Kidney (tissue), 14 donors: ENCODE results near the gene THSD4. TPM values are rescaled to one million over a fixed set of nuclear protein-coding genes. Genes with fewer than 3 reads are reported as not detected.

Source experiments
- DNase-seq, 5 donors: peaks; one replicate each; pipeline ENCODE4 v3.0.0-alpha.2; 2013 to 2020
- FAIRE-seq: peaks from 2 replicates; lab custom pipeline; 2012; peaks lifted over from hg19 to GRCh38; lab: Jason Lieb, UNC
- H3K27ac ChIP-seq, 2 donors: one replicate each; pipeline ENCODE4 v1.7.0; 2013; ENCODE audit warnings: low read depth in 2 of 2, low read length in 2 of 2, inconsistent platforms in 1 of 2
- H3K27me3 ChIP-seq: one replicate; pipeline ENCODE4 v1.7.1; 2013; ENCODE audit warnings: low read length, inconsistent platforms; ENCODE audit not compliant: control insufficient read depth, insufficient read depth
- H3K36me3 ChIP-seq, 3 donors: one replicate each; pipeline versions ENCODE4 v1.7.0 to v1.7.1; 2013; ENCODE audit warnings: low read length in 3 of 3, control low read depth in 1 of 3, inconsistent platforms in 1 of 3; ENCODE audit not compliant: insufficient read depth in 3 of 3, control insufficient read depth in 2 of 3
- H3K4me1 ChIP-seq, 3 donors: one replicate each; pipeline versions ENCODE4 v1.7.0 to v1.7.1; 2013; ENCODE audit warnings: low read length in 3 of 3, inconsistent platforms in 1 of 3, low read depth in 1 of 3; ENCODE audit not compliant: control insufficient read depth in 2 of 3, insufficient read depth in 2 of 3
- H3K4me3 ChIP-seq, 3 donors: one replicate each; pipeline versions ENCODE4 v1.7.0 to v1.8.1; 2013; ENCODE audit warnings: low read length in 3 of 3, control low read depth in 1 of 3, inconsistent platforms in 1 of 3
- H3K9ac ChIP-seq, 3 donors: one replicate each; pipeline versions ENCODE4 v1.7.0 to v1.7.1; 2013; ENCODE audit warnings: low read length in 3 of 3, control low read depth in 1 of 3, inconsistent platforms in 1 of 3
- H3K9me3 ChIP-seq, 3 donors: one replicate each; pipeline versions ENCODE4 v1.7.0 to v1.7.1; 2013; ENCODE audit warnings: low read length in 3 of 3, control low read depth in 1 of 3, inconsistent platforms in 1 of 3; ENCODE audit not compliant: control insufficient read depth in 2 of 3, insufficient read depth in 1 of 3
- intact Hi-C: fragments of 100-400 bp; cut with DNase I; formaldehyde crosslinking; loops from one replicate; pipeline ENCODE4 v1.11.1; 2022
- polyA plus RNA-seq: library from polyadenylated mRNA; stranded (reverse); fragments of 350-450 nt; fragmentation: Illumina TruSeq; extraction: RNeasy Lipid Tissue Mini Kit (QIAGEN cat#74804); gene quantifications from one replicate; pipeline ENCODE4 v1.2.3, GENCODE V29; 2014; ENCODE audit warnings: low read depth, low replicate concordance; ENCODE audit not compliant: insufficient read depth
- total RNA-seq: library from RNA; stranded (reverse); fragmentation: NEBNext Ultra II Directional; extraction: Animal tissue kit (Norgen Biotek cat#: 25700); gene quantifications from one replicate; pipeline ENCODE4 v1.2.1, GENCODE V29; 2021
- TF ChIP-seq, protein P1 (sequence below): IDR thresholded peaks from 3 replicates; pipeline ENCODE4 v1.5.1; 2012; ENCODE audit warnings: mild to moderate bottlenecking, moderate library complexity, borderline replicate concordance; ENCODE audit not compliant: insufficient read depth; ENCODE audit errors: extremely low read depth
- donor health status: control.
- donor health status: control.
- donor health status: control.
- donor health status: control.
- donor health status: control.
- donor health status: DM: yes; HTN: yes; CAD: no.
- donor health status: Normal renal cell carcinoma (clear cell type).

THSD4 gene
- total and polyA plus RNA-seq, 2 donors from 2014 or later, result 9.4 to 36.3 TPM

DNA sequence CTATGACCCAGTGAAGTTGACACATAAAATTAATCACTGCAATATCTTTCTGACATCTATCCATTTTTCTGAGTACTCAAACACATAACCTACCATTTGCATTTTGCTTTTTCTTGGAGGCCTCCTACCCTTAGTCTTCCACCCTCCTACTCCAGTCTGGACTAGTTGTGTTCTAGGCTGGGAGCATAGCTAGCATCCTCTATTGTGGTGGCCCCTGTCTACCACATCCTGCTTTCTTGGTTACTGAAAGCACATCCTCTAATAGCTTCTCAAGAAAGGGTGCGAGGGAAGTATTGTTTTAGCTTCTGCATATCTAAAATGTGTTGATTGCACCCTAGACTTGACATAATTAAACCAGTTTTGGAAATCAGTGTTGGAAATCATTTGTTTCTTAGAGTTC lies 176.5 kb downstream of the THSD4 start:
- no peak overlapping the region for H3K9ac ChIP-seq
- intact Hi-C loops, result no loop called here
- FAIRE-seq (no peak), DNase-seq (no peak)
- no peak overlapping the region for H3K4me3 ChIP-seq
- H3K27ac ChIP-seq, result no peak overlapping the region
- TF ChIP-seq, protein P1, sequence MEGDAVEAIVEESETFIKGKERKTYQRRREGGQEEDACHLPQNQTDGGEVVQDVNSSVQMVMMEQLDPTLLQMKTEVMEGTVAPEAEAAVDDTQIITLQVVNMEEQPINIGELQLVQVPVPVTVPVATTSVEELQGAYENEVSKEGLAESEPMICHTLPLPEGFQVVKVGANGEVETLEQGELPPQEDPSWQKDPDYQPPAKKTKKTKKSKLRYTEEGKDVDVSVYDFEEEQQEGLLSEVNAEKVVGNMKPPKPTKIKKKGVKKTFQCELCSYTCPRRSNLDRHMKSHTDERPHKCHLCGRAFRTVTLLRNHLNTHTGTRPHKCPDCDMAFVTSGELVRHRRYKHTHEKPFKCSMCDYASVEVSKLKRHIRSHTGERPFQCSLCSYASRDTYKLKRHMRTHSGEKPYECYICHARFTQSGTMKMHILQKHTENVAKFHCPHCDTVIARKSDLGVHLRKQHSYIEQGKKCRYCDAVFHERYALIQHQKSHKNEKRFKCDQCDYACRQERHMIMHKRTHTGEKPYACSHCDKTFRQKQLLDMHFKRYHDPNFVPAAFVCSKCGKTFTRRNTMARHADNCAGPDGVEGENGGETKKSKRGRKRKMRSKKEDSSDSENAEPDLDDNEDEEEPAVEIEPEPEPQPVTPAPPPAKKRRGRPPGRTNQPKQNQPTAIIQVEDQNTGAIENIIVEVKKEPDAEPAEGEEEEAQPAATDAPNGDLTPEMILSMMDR, result no peak
- no peaks in the 10 kb centered on the region for H3K4me1 ChIP-seq
- H3K36me3 ChIP-seq, result no peaks in the 10 kb centered on the region
- H3K27me3 ChIP-seq, result no peaks in the 10 kb centered on the region
- no peaks in the 10 kb centered on the region for H3K9me3 ChIP-seq

DNA sequence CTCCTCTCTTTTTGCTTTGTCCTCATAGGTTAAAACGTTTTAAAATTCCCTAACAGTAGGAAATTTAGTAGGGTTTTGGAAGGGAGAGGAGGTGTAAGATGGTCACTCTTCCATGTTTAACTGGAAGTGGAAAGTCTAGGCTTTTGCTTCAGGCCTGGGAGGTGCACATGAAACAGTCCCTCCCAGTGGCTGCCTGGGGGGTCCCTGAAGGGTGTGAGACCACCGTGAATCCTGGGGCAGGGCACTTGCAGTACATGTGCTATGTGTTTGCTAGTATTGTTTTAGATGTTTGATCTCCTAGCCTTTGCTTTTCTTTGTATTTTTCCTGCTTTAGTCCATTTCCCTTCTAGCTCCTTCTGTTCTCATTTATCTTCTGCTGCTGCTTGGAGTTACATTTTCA lies 178.5 kb downstream of the THSD4 start:
- Histone ChIP-seq H3K36me3 (no peaks in the 10 kb centered on the region), H3K9ac (no peak overlapping the region), H3K27ac (no peak overlapping the region), H3K4me1 (no peaks in the 10 kb centered on the region), H3K9me3 (no peaks in the 10 kb centered on the region), H3K27me3 (no peaks in the 10 kb centered on the region), H3K4me3 (no peak overlapping the region)
- FAIRE-seq, result no peak
- DNase-seq, result no peak
- TF ChIP-seq, protein P1, result no peak
- intact Hi-C loops, result no loop called here

DNA sequence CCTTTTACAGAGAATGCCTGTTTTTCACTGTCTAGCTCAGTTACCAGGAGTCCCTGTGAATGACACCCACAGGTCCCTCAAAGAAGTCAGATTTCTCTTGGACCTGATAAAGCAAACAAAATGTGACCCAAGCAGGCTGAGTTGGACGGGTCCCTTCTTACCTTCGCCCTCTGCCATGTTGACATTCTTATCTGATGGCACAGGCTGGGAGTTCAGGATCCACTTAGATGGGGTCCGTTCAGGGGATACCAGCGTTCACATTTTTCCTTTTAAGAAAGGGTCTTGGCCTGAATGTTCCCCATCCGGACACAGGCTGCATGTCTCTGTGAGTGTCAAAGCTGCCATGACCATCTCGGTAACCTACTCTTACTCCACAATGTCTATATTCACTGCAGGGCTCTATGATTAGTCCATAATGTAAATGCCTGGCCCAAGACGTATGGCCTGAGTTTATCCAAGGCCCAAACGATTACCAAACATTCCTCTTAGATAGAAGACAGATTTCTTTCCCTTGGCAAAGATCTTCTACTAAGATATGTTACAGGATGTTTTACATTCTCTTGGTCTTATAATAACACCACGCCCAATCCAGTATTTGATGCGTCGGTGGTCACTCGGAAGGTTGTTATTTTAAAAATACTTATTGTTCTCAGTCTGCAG lies 179.1 kb downstream of the THSD4 start:
- intact Hi-C loops, result no loop called here
- FAIRE-seq, result no peak
- H3K9ac ChIP-seq, result no peak overlapping the region
- H3K9me3 ChIP-seq, result no peaks in the 10 kb centered on the region
- H3K36me3 ChIP-seq, result no peaks in the 10 kb centered on the region
- TF ChIP-seq, protein P1, result no peak
- H3K4me1 ChIP-seq, result no peaks in the 10 kb centered on the region
- no peak for DNase-seq
- no peaks in the 10 kb centered on the region for H3K27me3 ChIP-seq
- H3K27ac ChIP-seq, result no peak overlapping the region
- H3K4me3 ChIP-seq, result no peak overlapping the region
